Measurements from ENCODE around the gene DRC7. TPM values are rescaled to one million over a fixed set of nuclear protein-coding genes. Genes with fewer than 3 reads are reported as not detected.

Gene DRC7
- total and polyA plus RNA-seq, 9 of the 15 experiments (the other 6 are each of a cell fraction or from before 2014, with no cell fraction given): 0.04 to 0.33 (median 0.12) TPM; not detected in 3

GRCh38 chr16:57728336-57729181, 34.0 kb downstream of the DRC7 start (continued):
- TF ChIP-seq SNRNP70 (optimal IDR thresholded peaks at IDR 0.05; ENCODE audit: low read depth, low read length): no peak
- no peak for TF ChIP-seq BRD9 (IDR thresholded peaks at IDR 0.05; ENCODE audit: low read depth, partially characterized antibody)
- TF ChIP-seq SREBF1 (IDR thresholded peaks at IDR 0.05; ENCODE audit: borderline replicate concordance, low read depth, low read length): no peak
- TF ChIP-seq POLR2B (IDR thresholded peaks at IDR 0.05; ENCODE audit: low read depth, partially characterized antibody): no peak
- TF ChIP-seq PYGO2 (tag; IDR thresholded peaks at IDR 0.05): no peak
- no peak for TF ChIP-seq BCOR (IDR thresholded peaks at IDR 0.05)
- TF ChIP-seq CBFB (CRISPR knock-in tag; IDR thresholded peaks at IDR 0.05): no peak

- H3K79me2 ChIP-seq (ENCODE audit: control insufficient read depth, insufficient read depth, low read length): no peaks in the 10 kb centered on the region
- H3K4me2 ChIP-seq (ENCODE audit: insufficient read depth, low read length): no peak overlapping the region
- CTCF ChIA-PET (ENCODE audit: low intra/inter-chr PET ratio): no interaction called here
- H2AFZ ChIP-seq (ENCODE audit: low read depth, low read length): no peak overlapping the region
- 0 out of 5 replicates have a peak, but pooled peaks cover 0 to 5% of the 10 kb centered on the region in 2 experiments for H3K27me3 ChIP-seq (ENCODE audit: control insufficient read depth in 2 of 2, insufficient read depth in 2 of 2, low read length in 2 of 2)
- intact Hi-C loops (cut with micrococcal nuclease): no loop called here
- FAIRE-seq: no peak
- POLR2A ChIA-PET: no interaction called here
- H3K4me1 ChIP-seq (replicated peaks in 1 of 2; ENCODE audit: control insufficient read depth in 2 of 2, insufficient read depth in 2 of 2, low read length in 2 of 2): peaks cover 3 to 18% of the 10 kb centered on the region in 2 experiments; a peak in 3 of 5 replicates
- 0% methylated on average over 1 of the region's 1 CpG for WGBS (ENCODE audit: insufficient coverage, low coverage, missing lambda C conversion rate)
- no peaks in the 10 kb centered on the region for H3K9me1 ChIP-seq (ENCODE audit: control insufficient read depth, insufficient read depth, low read length)
- H3K4me3 ChIP-seq: no peak overlapping the region
- H4K20me1 ChIP-seq (replicated peaks; ENCODE audit: control insufficient read depth, insufficient read depth, low read length): no peaks in the 10 kb centered on the region
- TF ChIP-seq SMARCA4 (IDR thresholded peaks at IDR 0.05) (no peak), EGR1 (conservative IDR thresholded peaks at IDR 0.05) (peak; percentile 87)
- ATAC-seq: no peak
- DNase-seq (ENCODE audit: extremely low read depth in 1 of 4, low spot score in 3 of 4): no peak
- H3K9ac ChIP-seq (ENCODE audit: insufficient read depth in 1 of 2, low read depth in 2 of 2, low read length in 2 of 2): no peak overlapping the region
- in situ Hi-C loops (cut with MboI): no loop called here
- no peak overlapping the region for H3K27ac ChIP-seq (ENCODE audit: extremely low read depth, low read depth, low read length)
- BruUV-seq (replicated peaks): no TSS peak
- 0 out of 2 replicates have a peak, but pooled peaks cover 3% of the 10 kb centered on the region for H3K9me3 ChIP-seq (replicated peaks; ENCODE audit: control insufficient read depth, insufficient read depth, low read depth, low read length)
- H3K36me3 ChIP-seq (ENCODE audit: control insufficient read depth, insufficient read depth, low read length): no peaks in the 10 kb centered on the region
Observed at GRCh38 chr16:57729182-57729484, 34.5 kb downstream of the DRC7 start.
